Fibroblast of lung (primary cell): Measurements from ENCODE around the gene DMBX1.

ENCODE experiments used
- CTCF ChIP-seq, 2 donors: IDR thresholded peaks in 1 of 2; conservative IDR thresholded peaks in 1 of 2; 1 replicate in 1 of 2; 2 replicates in 1 of 2; pipeline ENCODE4 v1.5.1; 2011 to 2012; ENCODE audit warnings: low read length in 2 of 2, control low read depth in 1 of 2, inconsistent platforms in 1 of 2, low read depth in 1 of 2, mild to moderate bottlenecking in 1 of 2
- EZH2 ChIP-seq: IDR thresholded peaks from 2 replicates; pipeline ENCODE4 v1.5.1; 2012; ENCODE audit warnings: low read length, control low read depth, mild to moderate bottlenecking; ENCODE audit errors: missing control alignments

GRCh38 chr1:46477153-46477929 lies 12.3 kb upstream of the DMBX1 start:
- peak; percentile 87 to 88 for TF ChIP-seq CTCF (conservative IDR thresholded peaks at IDR 0.05 in 1 of 2, IDR thresholded peaks at IDR 0.05 in 1 of 2; ENCODE audit: low read depth in 1 of 2, low read length in 2 of 2)
- no peak for TF ChIP-seq EZH2
